K562 (cell line): ENCODE measurements around the gene HYAL3. TPM values are rescaled to one million over a fixed set of nuclear protein-coding genes. Genes with fewer than 3 reads are reported as not detected.

Experiments used
- ASH1L ChIP-seq: fragments of 450-650 bp; IDR thresholded peaks from 2 replicates; pipeline ENCODE4 v1.6.1; 2018; ENCODE audit warnings: borderline replicate concordance, mild to moderate bottlenecking, low read depth; ENCODE audit not compliant: partially characterized antibody
- EHMT2 ChIP-seq: fragments of 450-650 bp; IDR thresholded peaks from 2 replicates; pipeline ENCODE4 v1.6.1; 2018; ENCODE audit warnings: antibody characterized with exemption
- FOXJ2 ChIP-seq: fragments of 200-800 bp; sonication (Bioruptor generic); IDR thresholded peaks from 2 replicates; pipeline ENCODE4 v1.6.1; 2016; ENCODE audit warnings: missing genetic modification characterization, missing compliant biosample characterization
- JUND ChIP-seq, 2 experiments: IDR thresholded peaks; 2 replicates in 1 of 2; 3 replicates in 1 of 2; pipeline ENCODE4 v1.6.1; 2011; ENCODE audit warnings: borderline replicate concordance in 2 of 2, low read depth in 2 of 2, low read length in 2 of 2, improper control_type of control experiment in 1 of 2, missing biosample characterization in 1 of 2, missing genetic modification characterization in 1 of 2, missing genetic modification reagents in 1 of 2
- L3MBTL2 ChIP-seq: fragments of 450-650 bp; IDR thresholded peaks from 2 replicates; pipeline ENCODE4 v1.6.1; 2016; ENCODE audit warnings: mild to moderate bottlenecking, moderate library complexity
- MXI1 ChIP-seq: IDR thresholded peaks from 2 replicates; pipeline ENCODE4 v1.6.1; 2011; ENCODE audit warnings: low read depth, mild to moderate bottlenecking, improper control_type of control experiment, low read length
- MYC ChIP-seq, 2 experiments: fragments of 250-450 bp in 1 of 2; sonication (Bioruptor Pico) in 1 of 2; IDR thresholded peaks; 2 replicates each; pipeline versions ENCODE4 v1.5.1 to v1.6.1; 2012 to 2021; ENCODE audit warnings: low read depth in 2 of 2, borderline replicate concordance in 1 of 2, improper control_type of control experiment in 1 of 2, low read length in 1 of 2, mild to moderate bottlenecking in 1 of 2, moderate library complexity in 1 of 2
- NONO ChIP-seq, 2 experiments: fragments of 200-400 bp in 1 of 2; fragments of 450-650 bp in 1 of 2; formaldehyde crosslinking in 1 of 2; IDR thresholded peaks; 2 replicates each; pipeline ENCODE4 v1.6.1; 2017; ENCODE audit warnings: low read depth in 2 of 2, mild to moderate bottlenecking in 2 of 2, moderate library complexity in 2 of 2, low read length in 1 of 2
- POLR2B ChIP-seq: fragments of 450-650 bp; IDR thresholded peaks from 2 replicates; pipeline ENCODE4 v1.6.1; 2018; ENCODE audit warnings: low read depth; ENCODE audit not compliant: partially characterized antibody
- PTBP1 ChIP-seq: fragments of 200-400 bp; formaldehyde crosslinking; IDR thresholded peaks from 2 replicates; pipeline ENCODE4 v1.6.1; 2017; ENCODE audit warnings: low read depth, low read length
- SMARCA5 ChIP-seq: fragments of 450-650 bp; IDR thresholded peaks from 2 replicates; pipeline ENCODE4 v1.6.1; 2016
- SP2 ChIP-seq: IDR thresholded peaks from 2 replicates; pipeline ENCODE4 v1.6.1; 2011; ENCODE audit warnings: mild to moderate bottlenecking, low read depth, low read length, moderate library complexity; ENCODE audit not compliant: poor library complexity, severe bottlenecking; ENCODE audit errors: extremely low read depth
- TAF15 ChIP-seq: fragments of 200-400 bp; formaldehyde crosslinking; IDR thresholded peaks from 2 replicates; pipeline ENCODE4 v1.6.1; 2017; ENCODE audit warnings: mild to moderate bottlenecking, low read depth, low read length, moderate library complexity
- TAF7 ChIP-seq: fragments of 450-650 bp; IDR thresholded peaks from 2 replicates; pipeline ENCODE4 v1.6.1; 2016; ENCODE audit warnings: missing genetic modification characterization, missing compliant biosample characterization
- TCF7L2 ChIP-seq: fragments of 150-350 bp; IDR thresholded peaks from 2 replicates; pipeline ENCODE4 v1.6.1; 2016; ENCODE audit warnings: low read depth, mild to moderate bottlenecking, low read length, moderate library complexity
- THRAP3 ChIP-seq: fragments of 450-650 bp; IDR thresholded peaks from 2 replicates; pipeline ENCODE4 v1.6.1; 2016; ENCODE audit warnings: mild to moderate bottlenecking, inconsistent platforms, borderline replicate concordance
- ZBTB11 ChIP-seq, 3 experiments: fragments of 200-800 bp in 1 of 3; fragments of 250-450 bp in 1 of 3; fragments of 450-650 bp in 1 of 3; sonication (Bioruptor Pico) in 1 of 3; sonication (Bioruptor generic) in 1 of 3; formaldehyde crosslinking in 1 of 3; IDR thresholded peaks; 2 replicates each; pipeline versions ENCODE4 v1.6.1 to v1.8.0; 2016 to 2022; ENCODE audit warnings: mild to moderate bottlenecking in 2 of 3, missing genetic modification characterization in 2 of 3, missing compliant biosample characterization in 1 of 3, moderate library complexity in 1 of 3
- ZNF696 ChIP-seq: fragments of 250-450 bp; sonication (Bioruptor Pico); conservative IDR thresholded peaks from 2 replicates; pipeline ENCODE4 v1.4.0; 2020; ENCODE audit warnings: mild to moderate bottlenecking, moderate library complexity
- ZNF830 ChIP-seq: fragments of 250-450 bp; sonication (Bioruptor Pico); IDR thresholded peaks from 2 replicates; pipeline ENCODE4 v1.5.0; 2021; ENCODE audit warnings: mild to moderate bottlenecking
- polyA plus RNA-seq, 8 experiments: library from polyadenylated mRNA; depleted of rRNA in 4 of 8; stranded (reverse) in 5 of 8; unstranded in 3 of 8; fragments of >200 nt; fragmentation: Nextera tagmentation in 2 of 8; fragmentation: Illumina TruSeq in 1 of 8; extraction: Ambion mirVana in 2 of 8; extraction: Trizol in 1 of 8; gene quantifications; 2 replicates each; pipeline versions ENCODE4 v1.2.1 to v1.2.3, GENCODE V29; 2011 to 2014; ENCODE audit warnings: inconsistent platforms in 1 of 8, missing spikeins in 1 of 8
- total RNA-seq, 7 experiments: library from RNA; depleted of rRNA in 6 of 7; stranded (reverse); fragments of >200 nt in 6 of 7; fragmentation: Illumina TruSeq in 2 of 7; extraction: Trizol in 2 of 7; gene quantifications; 2 replicates each; pipeline versions ENCODE4 v1.2.1 to v1.2.3, GENCODE V29; 2011 to 2021; ENCODE audit warnings: low replicate concordance in 1 of 7
- TF ChIP-seq, protein P1 (sequence below): fragments of 450-650 bp; IDR thresholded peaks from 2 replicates; pipeline ENCODE4 v1.6.1; 2016; ENCODE audit warnings: borderline replicate concordance
- TF ChIP-seq, protein P2 (sequence below): fragments of 250-450 bp; sonication (Bioruptor Pico); IDR thresholded peaks from 2 replicates; pipeline ENCODE4 v1.6.1; 2021; ENCODE audit warnings: mild to moderate bottlenecking

HYAL3 gene
- total and polyA plus RNA-seq, 9 of the 15 experiments (the other 6 are each of a cell fraction or from before 2014, with no cell fraction given) = 0.38 to 9.1 (median 6.8) TPM

DNA sequence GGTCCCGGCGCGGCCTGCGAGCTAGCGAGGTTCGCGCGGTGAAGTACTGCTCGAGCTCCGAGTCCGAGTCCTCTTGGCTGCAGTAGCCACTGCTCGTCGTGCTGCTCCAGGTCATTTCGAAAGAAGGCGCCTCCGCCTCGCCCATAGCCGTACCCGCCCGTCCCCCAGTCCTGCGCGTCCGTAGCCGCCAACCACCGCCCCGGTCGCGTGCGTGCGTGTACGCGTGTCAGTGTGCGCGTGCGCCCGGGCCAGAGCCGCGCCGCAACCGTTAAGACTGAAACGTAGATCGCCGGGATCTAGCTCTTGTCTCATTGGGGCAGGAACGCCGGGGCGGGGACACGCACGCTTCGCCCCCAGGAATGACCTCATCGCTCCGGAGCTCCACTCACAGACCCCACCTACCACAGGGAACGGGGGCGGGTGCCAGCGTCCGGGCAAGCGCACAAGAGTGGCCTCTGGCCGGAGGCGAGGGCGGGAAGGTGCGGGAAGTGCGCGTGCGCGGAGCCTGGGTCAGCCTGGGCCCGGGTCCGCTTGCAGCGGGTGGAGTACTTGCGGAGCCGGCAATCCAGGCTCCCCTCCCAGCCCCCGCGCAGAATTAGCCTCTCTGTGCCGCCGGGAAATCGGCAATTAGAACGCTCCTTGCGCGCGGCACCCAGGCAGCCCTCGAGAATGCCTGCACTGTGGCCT is 38.1 kb upstream of the HYAL3 start (continued):
- TF ChIP-seq L3MBTL2 (peak; percentile 82), ZNF830 (CRISPR knock-in tag) (0 out of 2 replicates have a peak, but pooled peaks have one; percentile 23), FOXJ2 (tag) (no peak), SP2 (no peak), TAF15 (no peak), JUND (IDR thresholded peaks at IDR 0.05; ENCODE audit: borderline replicate concordance, low read depth, low read length) (peak; percentile 93), JUND (tag; IDR thresholded peaks at IDR 0.05; ENCODE audit: borderline replicate concordance, low read depth, low read length) (peak; percentile 86; the same call in 1 of the 3 replicates), TCF7L2 (no peak), POLR2B (peak; percentile 72), SMARCA5 (no peak), MXI1 (0 out of 2 replicates have a peak, but pooled peaks have one; percentile 31), ASH1L (no peak), MYC (IDR thresholded peaks at IDR 0.05; ENCODE audit: low read depth, low read length) (peak; percentile 92), MYC (CRISPR knock-in tag; IDR thresholded peaks at IDR 0.05; ENCODE audit: borderline replicate concordance, low read depth) (no peak), PTBP1 (no peak), NONO (IDR thresholded peaks at IDR 0.05; ENCODE audit: low read depth in 2 of 2, low read length in 1 of 2) (0 out of 4 replicates have a peak, but pooled peaks of 1 of the 2 experiments have one; percentile 66), ZNF696 (no peak), THRAP3 (no peak), ZBTB11 (CRISPR knock-in tag; IDR thresholded peaks at IDR 0.05) (no peak), TAF7 (tag) (no peak), EHMT2 (no peak)
- TF ChIP-seq, protein P1, sequence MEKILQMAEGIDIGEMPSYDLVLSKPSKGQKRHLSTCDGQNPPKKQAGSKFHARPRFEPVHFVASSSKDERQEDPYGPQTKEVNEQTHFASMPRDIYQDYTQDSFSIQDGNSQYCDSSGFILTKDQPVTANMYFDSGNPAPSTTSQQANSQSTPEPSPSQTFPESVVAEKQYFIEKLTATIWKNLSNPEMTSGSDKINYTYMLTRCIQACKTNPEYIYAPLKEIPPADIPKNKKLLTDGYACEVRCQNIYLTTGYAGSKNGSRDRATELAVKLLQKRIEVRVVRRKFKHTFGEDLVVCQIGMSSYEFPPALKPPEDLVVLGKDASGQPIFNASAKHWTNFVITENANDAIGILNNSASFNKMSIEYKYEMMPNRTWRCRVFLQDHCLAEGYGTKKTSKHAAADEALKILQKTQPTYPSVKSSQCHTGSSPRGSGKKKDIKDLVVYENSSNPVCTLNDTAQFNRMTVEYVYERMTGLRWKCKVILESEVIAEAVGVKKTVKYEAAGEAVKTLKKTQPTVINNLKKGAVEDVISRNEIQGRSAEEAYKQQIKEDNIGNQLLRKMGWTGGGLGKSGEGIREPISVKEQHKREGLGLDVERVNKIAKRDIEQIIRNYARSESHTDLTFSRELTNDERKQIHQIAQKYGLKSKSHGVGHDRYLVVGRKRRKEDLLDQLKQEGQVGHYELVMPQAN = peak; percentile 79
- TF ChIP-seq, protein P2, sequence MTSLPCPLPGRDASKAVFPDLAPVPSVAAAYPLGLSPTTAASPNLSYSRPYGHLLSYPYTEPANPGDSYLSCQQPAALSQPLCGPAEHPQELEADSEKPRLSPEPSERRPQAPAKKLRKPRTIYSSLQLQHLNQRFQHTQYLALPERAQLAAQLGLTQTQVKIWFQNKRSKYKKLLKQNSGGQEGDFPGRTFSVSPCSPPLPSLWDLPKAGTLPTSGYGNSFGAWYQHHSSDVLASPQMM = no peak
